Measurements from ENCODE around the gene RASA2.

The RASA2 gene

DNA sequence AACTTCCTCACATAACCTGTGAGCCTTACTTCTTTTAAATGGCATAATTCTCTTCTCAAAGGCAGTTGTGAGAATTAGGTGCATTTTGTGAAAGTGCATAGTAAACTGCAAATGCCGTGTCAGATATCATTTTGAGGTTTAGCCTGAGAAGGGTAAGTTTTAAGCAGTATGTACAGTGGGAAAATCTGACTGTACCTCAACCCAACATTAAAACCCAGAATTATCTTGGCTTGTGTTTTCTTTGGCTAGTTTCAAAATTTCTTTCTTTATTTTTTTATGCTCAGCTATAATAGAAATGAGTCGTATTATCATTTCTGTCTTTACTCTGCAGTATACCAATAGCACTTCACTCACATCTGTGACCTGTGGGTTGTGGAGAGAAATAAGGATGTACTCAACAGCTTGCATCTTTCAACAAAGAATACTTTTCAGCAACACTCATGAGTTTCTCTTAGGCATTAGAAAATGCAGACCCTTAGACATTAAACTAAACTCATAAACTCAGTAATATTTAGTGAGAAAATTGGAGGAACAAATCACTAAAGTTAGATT is 65.7 kb downstream of the RASA2 start:
- no peak for TF ChIP-seq POU2F2 (IDR thresholded peaks at IDR 0.05; ENCODE audit: low read depth, low read length)
- no peak for TF ChIP-seq SPI1 (IDR thresholded peaks at IDR 0.05; ENCODE audit: low read depth, low read length)
- TF ChIP-seq POLR2A (IDR thresholded peaks at IDR 0.05; ENCODE audit: low read depth, low read length), result no peak
- FAIRE-seq, result peak; percentile 60
- no peak for DNase-seq (ENCODE audit: insufficient read length, low spot score)

DNA sequence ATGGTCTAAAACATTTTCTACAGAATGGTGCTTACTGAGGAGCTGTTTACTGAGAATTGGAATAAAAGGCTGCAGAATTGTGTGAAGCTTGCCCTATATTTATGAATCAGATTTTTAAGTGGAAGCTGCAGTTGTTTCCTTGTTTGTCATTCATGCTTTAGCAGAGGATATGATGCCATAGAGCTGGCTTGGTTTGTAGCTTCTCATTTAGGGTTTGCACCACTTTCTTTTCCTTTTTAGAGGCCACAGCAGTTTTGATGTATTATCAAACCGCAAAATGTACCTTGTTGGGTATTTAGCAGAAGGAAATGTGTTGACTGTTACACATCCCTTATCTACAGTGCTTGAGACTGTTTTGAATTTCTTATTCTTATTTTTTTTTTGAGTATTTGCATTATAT is 66.2 kb downstream of the RASA2 start:
- no peak for FAIRE-seq

DNA sequence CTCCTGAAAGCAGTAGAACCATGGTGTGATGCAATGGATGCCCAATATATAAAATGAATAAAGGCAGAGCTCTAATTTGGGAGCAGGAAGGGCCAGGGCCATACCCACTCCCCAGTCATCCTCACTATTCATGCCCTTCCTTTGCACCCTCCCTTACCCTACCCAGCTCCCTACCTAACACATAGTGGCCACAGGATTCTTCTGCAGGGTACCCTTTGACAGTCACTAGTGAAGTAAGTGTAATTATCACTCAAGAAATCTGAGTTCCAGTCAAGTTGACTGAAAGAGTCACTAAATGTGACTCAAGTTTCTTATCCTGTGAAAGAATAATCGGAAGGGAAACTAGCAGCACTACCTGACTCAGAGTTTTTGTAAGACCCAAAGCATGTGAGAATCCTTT is 69.2 kb downstream of the RASA2 start:
- no peak for FAIRE-seq
- no peak for DNase-seq (ENCODE audit: insufficient read length, low spot score)
- no peak for TF ChIP-seq POU2F2 (IDR thresholded peaks at IDR 0.05; ENCODE audit: low read depth, low read length)
- TF ChIP-seq POLR2AphosphoS5 (IDR thresholded peaks at IDR 0.05; ENCODE audit: low read depth, low read length), result no peak
- TF ChIP-seq POLR2A (IDR thresholded peaks at IDR 0.05; ENCODE audit: low read depth, low read length), result no peak
- no peak for TF ChIP-seq PAX5 (IDR thresholded peaks at IDR 0.05; ENCODE audit: insufficient read depth, low read length, severe bottlenecking)
- TF ChIP-seq SPI1 (IDR thresholded peaks at IDR 0.05; ENCODE audit: low read depth, low read length), result no peak
- TF ChIP-seq TAF1 (IDR thresholded peaks at IDR 0.05; ENCODE audit: low read depth, low read length), result no peak

More for the DNA sequence above, 66.2 kb downstream of the RASA2 start:
- no peak for DNase-seq (ENCODE audit: insufficient read length, low spot score)
- TF ChIP-seq PAX5 (IDR thresholded peaks at IDR 0.05; ENCODE audit: insufficient read depth, low read length, severe bottlenecking) (no peak), TAF1 (IDR thresholded peaks at IDR 0.05; ENCODE audit: low read depth, low read length) (no peak), POLR2A (IDR thresholded peaks at IDR 0.05; ENCODE audit: low read depth, low read length) (no peak), SPI1 (IDR thresholded peaks at IDR 0.05; ENCODE audit: low read depth, low read length) (no peak), POLR2AphosphoS5 (IDR thresholded peaks at IDR 0.05; ENCODE audit: low read depth, low read length) (no peak), POU2F2 (IDR thresholded peaks at IDR 0.05; ENCODE audit: low read depth, low read length) (no peak)

DNA sequence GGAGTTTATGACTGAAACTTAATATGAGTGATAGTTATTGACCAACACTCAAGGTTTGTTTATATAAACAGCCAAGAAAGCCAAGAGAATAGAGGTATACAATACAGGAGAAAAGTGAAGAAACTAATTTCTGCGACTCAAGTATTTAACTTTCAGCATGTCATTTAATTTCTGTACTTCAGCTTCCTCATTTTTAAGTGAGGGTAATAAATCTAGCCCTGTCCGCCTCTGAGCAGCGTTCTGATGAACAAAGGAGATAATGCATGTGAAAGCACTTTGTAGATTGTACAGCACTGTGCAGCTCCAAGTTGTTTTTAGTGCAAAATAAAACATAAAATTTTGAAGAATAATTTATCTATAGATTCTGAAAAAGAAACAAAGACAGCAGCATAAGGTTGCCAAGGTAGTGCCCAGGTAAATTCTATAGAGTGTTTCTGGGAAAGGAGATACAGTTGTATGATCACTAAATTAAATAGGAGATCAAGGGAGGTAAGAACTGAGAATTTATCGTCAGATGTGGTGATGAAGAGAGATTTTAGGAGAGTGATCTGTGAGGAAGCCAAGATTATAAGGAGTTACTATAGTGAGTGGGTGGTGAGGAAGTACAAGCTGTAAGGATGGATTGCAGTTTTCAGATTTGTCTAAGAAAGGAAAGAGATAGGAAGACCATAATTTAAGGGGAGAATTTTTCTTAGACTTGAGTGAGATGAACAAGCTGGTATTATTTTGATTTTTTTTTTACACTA is 71.3 kb downstream of the RASA2 start:
- TF ChIP-seq POU2F2 (IDR thresholded peaks at IDR 0.05; ENCODE audit: low read depth, low read length) (no peak), POLR2A (IDR thresholded peaks at IDR 0.05; ENCODE audit: low read depth, low read length) (no peak), TAF1 (IDR thresholded peaks at IDR 0.05; ENCODE audit: low read depth, low read length) (no peak)
- DNase-seq (ENCODE audit: insufficient read length, low spot score) (no peak), FAIRE-seq (no peak)

- DNase-seq (ENCODE audit: insufficient read length, low spot score) (no peak), FAIRE-seq (no peak)
- no peak for TF ChIP-seq POU2F2 (IDR thresholded peaks at IDR 0.05; ENCODE audit: low read depth, low read length)
Measured at GRCh38 chr3:141561426-141562034, 74.7 kb downstream of the RASA2 start.

- TF ChIP-seq POLR2A (IDR thresholded peaks at IDR 0.05; ENCODE audit: low read depth, low read length) (no peak), PAX5 (IDR thresholded peaks at IDR 0.05; ENCODE audit: insufficient read depth, low read length, severe bottlenecking) (no peak), POLR2AphosphoS5 (IDR thresholded peaks at IDR 0.05; ENCODE audit: low read depth, low read length) (no peak), SPI1 (IDR thresholded peaks at IDR 0.05; ENCODE audit: low read depth, low read length) (no peak), TAF1 (IDR thresholded peaks at IDR 0.05; ENCODE audit: low read depth, low read length) (no peak), POU2F2 (IDR thresholded peaks at IDR 0.05; ENCODE audit: low read depth, low read length) (no peak)
- no peak for FAIRE-seq
Measured at GRCh38 chr3:141564241-141564640, 77.4 kb downstream of the RASA2 start.

GRCh38 chr3:141570068-141570467 is 83.2 kb downstream of the RASA2 start:
- no peak for TF ChIP-seq POLR2AphosphoS5 (IDR thresholded peaks at IDR 0.05; ENCODE audit: low read depth, low read length)
- TF ChIP-seq PAX5 (IDR thresholded peaks at IDR 0.05; ENCODE audit: insufficient read depth, low read length, severe bottlenecking), result no peak
- TF ChIP-seq TAF1 (IDR thresholded peaks at IDR 0.05; ENCODE audit: low read depth, low read length), result no peak
- TF ChIP-seq POLR2A (IDR thresholded peaks at IDR 0.05; ENCODE audit: low read depth, low read length), result no peak
- TF ChIP-seq SPI1 (IDR thresholded peaks at IDR 0.05; ENCODE audit: low read depth, low read length), result no peak
- no peak for DNase-seq (ENCODE audit: insufficient read length, low spot score)
- no peak for FAIRE-seq

More at GRCh38 chr3:141564241-141564640, 77.4 kb downstream of the RASA2 start:
- DNase-seq (ENCODE audit: insufficient read length, low spot score), result no peak

- FAIRE-seq (peak; percentile 82), DNase-seq (ENCODE audit: insufficient read length, low spot score) (no peak)
- TF ChIP-seq SPI1 (IDR thresholded peaks at IDR 0.05; ENCODE audit: low read depth, low read length) (no peak), POU2F2 (IDR thresholded peaks at IDR 0.05; ENCODE audit: low read depth, low read length) (no peak), PAX5 (IDR thresholded peaks at IDR 0.05; ENCODE audit: insufficient read depth, low read length, severe bottlenecking) (no peak)
Measured at GRCh38 chr3:141575879-141576743, 89.3 kb downstream of the RASA2 start.

GRCh38 chr3:141576744-141577052 is 89.9 kb downstream of the RASA2 start:
- FAIRE-seq, result no peak
- no peak for DNase-seq (ENCODE audit: insufficient read length, low spot score)
- TF ChIP-seq POLR2A (IDR thresholded peaks at IDR 0.05; ENCODE audit: low read depth, low read length), result no peak
- TF ChIP-seq PAX5 (IDR thresholded peaks at IDR 0.05; ENCODE audit: insufficient read depth, low read length, severe bottlenecking), result no peak
- TF ChIP-seq SPI1 (IDR thresholded peaks at IDR 0.05; ENCODE audit: low read depth, low read length), result no peak
- TF ChIP-seq POLR2AphosphoS5 (IDR thresholded peaks at IDR 0.05; ENCODE audit: low read depth, low read length), result no peak
- no peak for TF ChIP-seq TAF1 (IDR thresholded peaks at IDR 0.05; ENCODE audit: low read depth, low read length)
- no peak for TF ChIP-seq POU2F2 (IDR thresholded peaks at IDR 0.05; ENCODE audit: low read depth, low read length)
